ENCODE measurements around the gene CEP97.
"Not testable (repeated sequence)": the region's sequence is repeated elsewhere in the genome, so short reads cannot be mapped to it uniquely, and the experiment has no call there.

The CEP97 gene

GRCh38 chr3:101724329-101725193, at the start of gene CEP97:
Gene CEP97, plus strand, starts transcription at chr3:101724614. Its CDS starts 63 bp downstream, at chr3:101724677.
- peak; percentile 86 for DNase-seq

DNA sequence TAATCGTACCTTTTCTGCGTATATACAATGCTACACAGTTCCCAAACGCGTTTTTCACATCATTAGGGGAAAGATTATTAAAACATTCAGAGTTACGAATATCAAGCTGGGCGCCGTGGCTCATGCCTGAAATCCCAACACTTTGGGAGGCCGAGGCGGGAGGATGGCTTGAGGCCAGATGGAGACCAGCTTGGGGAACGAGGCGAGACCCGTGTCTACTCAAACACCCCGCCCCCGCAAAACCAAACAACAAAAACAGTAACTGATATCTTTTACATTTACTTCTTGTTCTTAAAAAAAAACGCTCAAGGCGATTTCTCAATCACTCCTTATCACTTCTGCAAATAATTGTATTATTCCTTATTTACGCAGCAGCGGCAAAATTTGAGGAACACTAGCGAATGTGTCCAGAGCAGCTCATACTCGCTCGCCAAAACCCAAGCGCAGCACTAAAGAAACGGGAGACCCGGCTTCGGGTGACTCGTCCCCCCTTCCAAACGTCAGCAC, 48.7 kb upstream of the CEP97 start:
- no peak for DNase-seq

DNA sequence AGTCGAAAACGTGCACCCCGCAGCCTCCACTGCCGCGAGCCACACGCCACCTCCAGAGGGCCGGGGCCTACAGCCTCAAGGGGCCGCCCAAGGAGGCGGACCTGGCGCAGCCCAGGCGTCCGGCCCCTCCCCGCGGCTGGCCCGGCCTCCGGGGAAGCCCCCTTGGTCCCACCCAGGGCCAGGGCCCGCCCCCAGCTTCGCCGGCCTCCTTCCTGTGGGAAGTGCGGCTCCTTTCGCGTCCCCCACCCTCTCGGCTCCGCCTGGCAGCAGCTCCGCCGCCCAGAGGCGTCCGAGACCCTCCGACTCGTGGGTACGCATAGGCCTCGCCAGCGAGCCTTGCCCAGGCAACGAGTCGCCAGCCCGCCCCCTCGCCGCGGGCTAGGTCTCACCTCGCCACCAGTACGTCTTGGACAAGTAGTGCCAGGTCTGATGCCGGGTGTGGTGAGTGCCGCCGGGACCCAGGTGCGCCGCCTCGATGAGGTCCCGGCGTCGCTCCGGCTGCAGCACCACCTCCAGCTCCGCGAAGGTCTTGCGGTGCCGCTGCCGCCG, 48.1 kb upstream of the CEP97 start:
- no peak for DNase-seq

GRCh38 chr3:101676765-101677435, 47.5 kb upstream of the CEP97 start, which contains the start of gene ZBTB11:
Gene ZBTB11, minus strand, starts transcription at chr3:101677132. Its CDS starts 218 bp downstream, at chr3:101676914.
- no peak for DNase-seq

DNA sequence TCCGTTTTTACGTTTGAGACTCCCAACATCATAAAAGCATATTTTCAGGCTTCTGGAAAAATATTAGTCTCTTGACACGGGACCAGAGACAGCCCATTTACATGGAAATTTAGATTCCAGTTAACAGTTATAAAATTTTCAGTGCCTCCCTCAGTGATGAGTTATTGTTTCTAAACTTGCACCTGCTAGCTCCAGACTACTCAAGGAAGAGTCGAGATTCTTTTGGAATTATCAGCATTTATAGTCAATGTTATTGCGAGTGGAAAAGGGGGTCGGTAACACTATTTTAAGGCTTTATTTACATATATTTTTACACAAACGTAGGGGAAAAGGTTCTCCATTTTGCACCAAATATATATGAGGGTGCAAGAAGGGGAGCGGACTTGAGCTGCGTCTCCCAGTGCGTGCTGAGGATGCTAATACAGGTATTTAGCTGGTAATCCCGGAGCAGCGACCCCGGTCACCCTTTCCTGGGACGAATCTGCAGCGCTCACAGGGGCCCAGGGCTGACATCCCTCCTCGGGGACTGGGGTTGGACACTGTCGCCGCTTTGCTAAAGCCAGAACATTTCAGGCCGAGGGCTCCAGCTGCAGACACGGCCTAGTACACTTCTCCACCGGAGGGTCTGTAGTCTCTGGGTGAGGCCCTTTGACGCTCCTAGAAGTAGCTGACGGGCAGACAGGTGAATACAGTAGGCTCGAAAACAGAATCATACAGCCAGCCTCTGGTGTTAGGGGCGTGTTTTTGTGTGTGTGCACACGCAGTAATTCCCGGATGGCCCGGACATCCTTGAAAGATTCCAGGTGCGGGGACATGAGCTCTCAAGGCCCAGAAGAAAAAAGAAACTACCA, 46.8 kb upstream of the CEP97 start:
- no peak for DNase-seq

GRCh38 chr3:101678837-101679236, 45.6 kb upstream of the CEP97 start:
- not testable (repeated sequence) for DNase-seq

GRCh38 chr3:101680466-101680865, 43.9 kb upstream of the CEP97 start:
- DNase-seq = no peak

DNA sequence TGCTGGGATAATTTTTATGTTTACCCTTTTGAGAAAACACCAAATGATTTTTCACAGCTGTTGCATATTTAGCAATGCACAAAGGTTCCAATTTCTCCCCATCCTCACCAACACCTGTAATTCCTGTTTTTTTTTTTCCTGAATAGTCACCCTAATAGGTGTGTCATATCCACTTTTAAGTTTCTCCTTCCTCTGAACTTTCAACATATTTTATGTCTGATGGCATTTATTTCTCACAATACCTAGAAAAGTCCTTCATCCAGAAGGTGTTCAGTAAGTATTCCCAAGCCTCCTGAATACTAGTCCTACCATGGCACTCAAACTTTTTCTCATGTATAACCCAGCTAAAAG, 39.4 kb upstream of the CEP97 start:
- DNase-seq = no peak

GRCh38 chr3:101685870-101686307, 38.5 kb upstream of the CEP97 start:
- DNase-seq = no peak

DNA sequence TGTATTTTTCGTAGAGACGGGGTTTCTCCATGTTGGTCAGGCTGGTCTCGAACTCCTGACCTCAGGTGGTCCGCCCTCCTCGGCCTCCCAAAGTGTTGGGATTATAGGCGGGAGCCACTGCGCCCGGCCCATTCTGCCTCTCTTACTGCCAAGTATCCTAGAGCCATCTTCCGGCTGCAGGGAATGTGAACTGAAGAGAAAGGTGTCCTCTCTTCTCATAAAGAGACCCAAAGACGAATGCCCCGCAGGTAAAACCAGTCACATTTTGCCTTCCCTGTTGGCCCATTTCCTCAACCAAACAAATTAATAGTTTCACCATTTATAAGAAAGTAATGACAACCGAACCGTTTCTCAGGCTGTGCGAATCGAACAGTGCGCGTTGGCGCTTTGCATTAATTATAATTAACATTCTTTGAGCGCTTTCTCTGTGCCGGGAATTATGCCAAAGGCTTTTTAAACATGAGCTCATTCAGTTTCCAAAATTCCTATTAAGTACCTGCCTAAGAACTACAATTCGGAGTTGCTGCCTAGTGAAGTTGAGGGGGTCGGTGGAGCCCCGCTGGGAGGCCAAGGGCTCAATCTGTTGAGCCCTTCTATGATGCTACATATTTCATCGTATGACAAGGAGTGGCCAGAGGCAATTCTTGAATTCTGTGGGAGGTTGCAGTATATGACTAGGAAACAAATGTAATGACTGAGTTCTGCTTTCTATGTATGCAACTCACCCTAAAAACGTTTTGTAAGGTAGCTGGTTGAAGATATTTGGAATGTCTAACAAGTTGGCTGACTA, 37.1 kb upstream of the CEP97 start:
- DNase-seq = no peak

- no peak for DNase-seq
These were observed 35.1 kb upstream of the CEP97 start for GRCh38 chr3:101689286-101689685.

- no peak for DNase-seq
These were observed 33.4 kb upstream of the CEP97 start for GRCh38 chr3:101690972-101691371.

GRCh38 chr3:101691685-101692671, 32.4 kb upstream of the CEP97 start:
- DNase-seq = not testable (repeated sequence)

GRCh38 chr3:101693540-101693939, 30.9 kb upstream of the CEP97 start:
- not testable (repeated sequence) for DNase-seq

DNA sequence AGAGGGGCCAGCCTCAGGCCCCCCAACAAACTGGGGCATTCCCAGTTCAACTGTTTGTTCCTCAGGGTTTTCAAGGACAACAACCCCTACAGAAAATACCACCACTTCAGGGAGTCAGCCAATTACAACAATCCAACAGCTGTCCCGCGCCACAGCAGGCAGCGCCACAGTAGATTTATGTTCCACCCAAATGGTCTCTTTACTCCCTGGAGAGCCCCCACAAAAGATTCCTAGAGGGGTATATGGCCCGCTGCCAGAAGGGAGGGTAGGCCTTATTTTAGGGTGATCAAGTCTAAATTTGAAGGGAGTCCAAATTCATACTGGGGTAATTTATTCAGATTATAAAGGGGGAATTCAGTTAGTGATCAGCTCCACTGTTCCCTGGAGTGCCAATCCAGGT, 29.6 kb upstream of the CEP97 start:
- not testable (repeated sequence) for DNase-seq

- no peak for DNase-seq
These were observed 28.5 kb upstream of the CEP97 start for GRCh38 chr3:101695779-101696372.

DNA sequence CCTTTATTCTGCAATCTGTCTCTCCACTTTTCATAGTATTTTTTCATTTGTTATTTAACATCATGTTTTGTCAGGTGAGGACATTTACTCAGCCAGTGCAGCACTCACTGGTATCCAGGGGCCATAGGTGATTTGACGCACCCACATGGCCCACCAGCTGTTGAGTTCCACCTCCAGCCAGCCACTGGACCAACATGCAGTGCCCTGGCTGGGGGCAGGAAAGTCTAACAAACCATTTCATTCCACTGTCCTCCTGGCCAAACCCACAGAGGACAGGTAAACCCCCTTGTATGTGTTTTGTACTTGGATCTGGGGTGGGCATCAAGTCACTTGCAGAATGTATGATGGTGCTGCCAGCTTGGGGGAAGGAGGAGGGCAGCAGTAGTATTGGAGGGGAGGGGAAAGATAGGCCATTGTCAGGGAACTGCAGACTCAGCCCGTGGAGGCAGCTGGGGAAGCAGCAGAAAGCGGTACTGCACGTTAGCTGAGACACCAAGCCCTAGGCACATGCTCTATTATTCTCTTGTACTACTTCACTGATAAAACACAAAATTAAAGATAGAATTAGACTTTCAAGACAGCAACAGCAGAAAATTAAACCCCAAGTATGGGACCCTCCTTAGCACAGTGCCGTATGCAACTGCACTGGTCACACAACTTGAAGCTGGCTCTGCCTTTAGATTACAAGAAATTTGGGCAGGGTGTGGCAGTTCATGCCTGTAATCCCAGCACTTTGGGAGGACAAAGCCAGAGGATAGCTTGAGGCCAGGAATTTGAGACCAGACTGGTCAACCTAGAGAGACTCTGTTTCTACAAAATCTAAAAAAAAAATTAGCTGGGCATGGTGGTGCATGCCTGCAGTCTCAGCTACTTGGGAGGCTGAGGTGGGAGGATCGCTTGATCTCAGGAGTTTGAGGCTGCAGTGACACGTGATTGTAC, 22.4 kb upstream of the CEP97 start:
- DNase-seq = no peak

GRCh38 chr3:101702726-101703125, 21.7 kb upstream of the CEP97 start:
- no peak for DNase-seq

- no peak for DNase-seq
These were observed 21.2 kb upstream of the CEP97 start for GRCh38 chr3:101703169-101703568.

All from DMS79 (cell line).